SIG-M5 (cell line): ENCODE data around the gene CHST11.

ENCODE experiments used
- DNase-seq: peaks from one replicate; lab custom pipeline; 2025; lab: John Stamatoyannopoulos, UW

CHST11 gene

DNA sequence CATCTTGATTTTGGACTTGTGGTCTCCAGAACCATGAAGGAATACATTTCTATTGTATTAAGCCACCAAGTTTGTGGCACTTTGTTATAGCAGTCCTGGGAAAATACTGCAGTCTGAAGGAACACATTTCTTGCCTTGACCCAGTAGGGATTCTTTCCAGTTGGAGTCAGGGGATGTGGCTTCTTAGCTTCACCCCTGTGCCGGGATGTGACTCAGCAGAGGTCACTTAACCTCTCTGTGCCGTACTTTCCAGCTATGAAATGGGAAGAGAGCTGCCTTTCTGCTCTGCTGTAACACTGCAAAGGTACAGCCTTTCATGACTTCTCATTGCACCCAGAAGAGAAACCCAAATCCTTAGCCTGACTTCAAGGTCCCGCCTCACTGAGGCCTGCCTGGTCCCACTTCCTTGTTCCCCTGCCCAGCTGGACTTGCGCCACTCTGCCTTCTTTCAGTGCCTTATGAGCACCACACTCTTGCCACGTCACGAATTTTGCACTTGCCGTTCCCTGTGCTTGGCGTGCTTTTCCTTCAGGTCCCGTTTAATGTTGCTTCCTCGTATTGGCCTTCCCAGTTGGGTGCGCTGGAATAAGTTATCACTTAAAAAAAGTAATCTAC is 24.2 kb downstream of the CHST11 start:
- DNase-seq: no peak

DNA sequence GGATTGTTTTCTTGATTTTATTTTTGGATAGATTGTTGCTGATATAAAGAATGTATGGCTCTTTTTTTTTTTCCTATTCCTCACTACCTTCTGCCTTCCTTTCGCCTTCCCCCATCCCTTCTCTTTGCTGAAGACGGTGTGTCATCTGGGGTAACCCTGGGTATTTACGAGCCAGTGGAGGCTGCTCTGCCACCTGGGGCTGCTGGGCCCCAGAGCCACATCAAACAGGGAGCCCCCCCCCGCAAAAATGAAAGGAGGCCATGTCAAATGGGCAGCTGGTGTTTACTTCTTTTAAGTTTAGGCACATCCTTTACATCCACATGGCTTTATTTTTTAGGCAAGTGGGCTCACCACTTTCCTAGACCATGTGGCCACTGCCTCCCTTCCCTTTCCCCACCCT is 25.4 kb downstream of the CHST11 start:
- no peak for DNase-seq

DNA sequence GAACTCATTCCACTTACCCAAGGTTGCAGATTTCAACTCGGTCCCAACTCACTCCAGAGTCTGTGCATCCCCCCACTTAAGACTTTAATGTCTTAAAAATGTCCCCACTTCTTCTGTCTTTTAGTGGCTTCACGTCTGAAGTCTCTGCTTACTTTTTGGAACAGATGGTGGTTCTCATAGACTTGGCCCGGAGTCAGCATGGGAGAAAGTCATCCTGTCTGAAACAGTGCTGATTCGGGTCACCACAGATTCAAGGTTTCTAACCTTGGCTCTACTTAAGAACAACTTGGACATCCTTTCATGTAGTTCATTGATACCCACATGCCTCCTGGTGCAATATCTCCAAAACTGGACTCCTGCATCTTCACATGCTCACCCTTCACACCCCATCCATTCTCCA is 26.0 kb downstream of the CHST11 start:
- DNase-seq: no peak

DNA sequence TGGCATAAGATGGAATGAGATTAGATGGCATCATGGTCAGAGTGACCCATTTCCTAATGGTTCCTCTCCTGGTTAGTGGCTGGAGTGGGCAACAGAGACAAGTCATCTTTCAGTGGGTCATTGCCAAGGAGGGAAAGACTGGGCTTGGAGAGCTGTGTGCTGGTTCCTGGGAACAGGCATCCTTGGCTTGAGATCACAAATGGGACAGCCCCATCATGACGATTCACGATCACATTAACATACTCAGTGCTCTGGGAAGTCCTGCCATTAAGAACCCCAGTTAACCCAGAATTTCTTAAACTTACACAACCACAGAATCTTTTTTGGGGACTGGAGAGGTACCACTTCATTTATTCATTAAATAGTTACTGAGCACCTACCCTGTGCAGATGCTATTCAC is 27.3 kb downstream of the CHST11 start:
- no peak for DNase-seq

DNA sequence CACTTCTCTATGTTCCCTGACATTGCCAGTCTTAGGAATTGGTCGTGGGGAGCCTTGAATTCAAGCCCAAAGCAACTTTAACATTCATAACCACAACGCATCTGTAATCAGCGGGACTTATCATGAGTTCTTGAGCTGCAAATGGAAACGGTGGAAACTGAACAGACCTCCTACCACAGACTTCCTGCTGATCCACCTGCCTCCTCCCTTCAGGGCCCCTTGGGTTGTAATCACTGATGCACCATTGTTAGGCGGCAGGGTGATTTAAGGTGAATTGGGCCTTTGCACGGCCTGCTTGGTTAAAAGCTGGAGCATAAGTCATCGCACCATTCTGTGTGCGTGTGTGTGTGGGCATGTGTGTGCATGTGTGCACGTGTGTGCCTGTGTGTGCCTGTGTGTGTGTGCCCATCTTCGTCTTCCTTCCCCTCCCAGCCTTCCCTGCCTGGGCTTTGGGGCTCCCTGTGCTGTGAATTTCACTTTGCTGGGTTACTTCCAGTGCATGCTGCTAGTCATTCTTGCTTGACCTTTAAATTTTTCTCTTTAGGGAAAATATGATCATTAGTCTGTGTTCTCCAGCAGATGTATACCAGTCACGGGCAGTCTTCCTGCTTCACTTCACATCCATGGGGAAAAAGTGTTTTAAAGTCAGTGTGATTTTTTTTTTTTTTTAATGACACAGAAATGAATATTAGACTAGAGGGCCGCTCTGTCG is 29.1 kb downstream of the CHST11 start:
- DNase-seq: no peak

DNA sequence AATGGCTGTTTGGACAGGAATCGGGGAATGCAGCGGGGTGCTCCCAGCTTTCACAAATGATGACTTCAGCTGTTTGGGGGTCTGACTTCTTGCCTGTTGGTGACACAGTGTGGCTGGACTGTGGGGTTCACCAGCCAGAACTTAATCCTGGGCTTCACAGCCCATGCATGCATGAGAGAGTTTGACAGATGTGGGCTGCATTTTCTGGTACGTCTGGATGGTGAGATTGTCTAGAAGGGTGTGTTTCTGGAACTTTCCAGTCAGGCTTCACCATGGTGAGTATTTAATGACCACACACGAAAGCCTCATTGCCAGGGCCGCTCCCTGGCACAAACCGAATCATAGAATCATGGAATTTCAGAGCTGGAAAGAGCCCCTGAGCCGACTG is 29.6 kb downstream of the CHST11 start:
- no peak for DNase-seq

DNA sequence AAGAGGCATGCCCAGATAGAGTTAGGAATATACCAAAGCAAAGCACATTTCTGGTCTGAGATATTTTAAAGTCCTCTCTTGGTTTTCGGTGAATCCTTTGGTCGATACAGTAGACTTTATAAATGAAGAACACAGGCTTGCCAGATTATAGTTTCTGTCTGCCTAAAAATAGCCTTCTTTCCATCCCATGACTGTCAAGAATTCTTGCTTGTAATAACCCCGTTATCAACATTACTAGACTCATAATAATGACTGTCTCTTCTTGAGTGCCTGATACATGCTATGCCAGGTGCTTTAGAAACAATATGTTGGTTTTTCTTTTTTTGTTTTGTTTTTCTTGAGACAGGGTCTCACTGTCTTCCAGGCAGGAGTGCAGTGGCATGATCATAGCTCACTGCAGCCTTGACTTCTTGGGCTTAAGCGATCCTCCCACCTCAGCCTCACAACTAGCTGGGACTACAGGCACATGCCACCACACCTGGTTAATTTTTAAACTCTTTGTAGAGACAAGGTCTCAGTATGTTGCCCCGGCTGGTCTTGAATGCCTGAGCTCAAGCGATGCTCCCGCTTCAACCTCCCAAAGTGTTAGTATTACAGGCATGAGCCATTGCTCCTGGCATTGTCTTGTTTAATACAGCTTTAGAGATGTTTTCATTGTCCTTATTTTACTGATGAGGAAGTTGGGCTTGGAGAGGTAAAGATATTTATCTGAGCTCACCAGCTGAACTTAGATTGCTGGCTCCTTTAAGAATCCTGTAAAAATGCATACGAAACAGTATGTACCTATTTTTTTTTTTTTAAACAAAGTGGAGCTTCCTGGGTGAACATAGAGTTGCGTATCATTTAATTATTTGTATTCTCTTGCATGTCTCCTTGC is 30.4 kb downstream of the CHST11 start:
- DNase-seq: no peak

DNA sequence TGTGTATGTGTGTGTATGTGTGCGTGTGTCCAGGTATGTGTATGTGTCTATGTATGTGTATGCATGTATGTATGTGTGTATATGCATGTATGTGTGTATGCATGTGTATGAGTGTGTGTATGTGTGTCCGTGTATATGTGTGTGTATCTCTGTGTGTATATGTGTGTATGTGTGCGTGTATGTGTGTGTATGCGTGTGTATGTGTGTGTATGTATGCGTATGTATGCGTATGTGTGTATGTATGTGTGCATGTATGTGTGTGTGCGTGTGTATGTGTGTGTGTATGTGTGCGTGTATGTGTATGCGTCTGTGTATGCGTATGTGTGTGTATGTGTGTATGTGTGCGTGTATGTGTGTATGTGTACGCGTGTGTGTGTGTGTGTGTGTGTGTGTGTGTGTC is 31.6 kb downstream of the CHST11 start:
- DNase-seq: no peak

DNA sequence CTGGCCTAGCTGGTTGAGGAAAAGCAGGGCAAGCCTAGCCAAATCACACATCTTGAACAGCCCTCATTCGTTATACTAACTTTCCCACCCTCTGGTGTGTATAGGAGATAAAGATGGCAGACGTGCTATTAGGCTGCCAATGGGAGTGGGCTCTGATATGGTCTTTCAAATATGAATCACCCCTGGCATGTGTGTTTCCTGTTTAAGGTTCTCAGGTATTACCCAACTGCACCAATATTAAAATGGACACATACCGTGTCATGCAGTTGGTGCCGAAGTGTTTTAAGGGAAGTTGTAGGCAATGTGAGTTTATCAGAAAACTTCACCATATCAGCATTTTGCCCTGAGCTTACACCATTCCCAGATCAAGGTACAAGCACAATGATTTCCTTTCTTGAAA is 33.4 kb downstream of the CHST11 start:
- DNase-seq: no peak

DNA sequence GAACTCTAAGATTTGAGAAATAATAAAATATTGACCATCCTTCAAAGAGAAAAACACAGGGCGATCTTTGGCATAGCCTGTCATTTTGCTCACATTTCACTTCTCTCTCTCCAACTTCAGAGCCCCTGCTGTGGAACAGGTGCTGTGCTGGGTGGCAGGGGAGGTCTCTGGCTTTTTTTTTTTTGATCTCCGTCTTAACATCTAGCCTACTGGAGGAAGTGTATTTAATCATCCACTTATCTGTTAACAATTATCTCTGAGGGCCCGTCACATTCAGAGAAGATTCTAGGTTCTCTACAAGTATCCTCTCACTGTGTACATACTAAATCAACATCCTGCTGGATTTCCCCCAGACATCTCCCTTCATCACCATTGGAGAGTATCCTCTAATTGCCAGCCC is 34.1 kb downstream of the CHST11 start:
- no peak for DNase-seq

DNA sequence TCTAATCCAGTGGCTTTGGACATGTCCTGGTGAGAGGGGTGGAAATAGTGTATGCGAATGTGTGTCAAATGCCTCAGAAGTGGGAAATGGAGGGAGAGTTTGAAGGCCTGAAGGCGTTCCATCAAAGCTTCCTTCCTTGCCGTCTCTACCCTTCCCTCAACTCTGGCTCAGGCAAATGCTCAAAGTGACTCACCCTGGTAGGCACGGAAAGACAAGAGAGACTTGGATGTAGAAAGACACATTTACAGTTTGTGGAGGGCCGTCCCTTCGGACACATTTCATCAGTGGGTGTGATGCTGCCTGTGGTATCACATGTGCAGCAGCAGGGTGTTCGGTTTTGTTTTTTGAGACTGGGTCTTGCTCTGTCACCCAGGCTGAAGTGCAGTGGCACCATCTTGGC is 36.7 kb downstream of the CHST11 start:
- DNase-seq: no peak

DNA sequence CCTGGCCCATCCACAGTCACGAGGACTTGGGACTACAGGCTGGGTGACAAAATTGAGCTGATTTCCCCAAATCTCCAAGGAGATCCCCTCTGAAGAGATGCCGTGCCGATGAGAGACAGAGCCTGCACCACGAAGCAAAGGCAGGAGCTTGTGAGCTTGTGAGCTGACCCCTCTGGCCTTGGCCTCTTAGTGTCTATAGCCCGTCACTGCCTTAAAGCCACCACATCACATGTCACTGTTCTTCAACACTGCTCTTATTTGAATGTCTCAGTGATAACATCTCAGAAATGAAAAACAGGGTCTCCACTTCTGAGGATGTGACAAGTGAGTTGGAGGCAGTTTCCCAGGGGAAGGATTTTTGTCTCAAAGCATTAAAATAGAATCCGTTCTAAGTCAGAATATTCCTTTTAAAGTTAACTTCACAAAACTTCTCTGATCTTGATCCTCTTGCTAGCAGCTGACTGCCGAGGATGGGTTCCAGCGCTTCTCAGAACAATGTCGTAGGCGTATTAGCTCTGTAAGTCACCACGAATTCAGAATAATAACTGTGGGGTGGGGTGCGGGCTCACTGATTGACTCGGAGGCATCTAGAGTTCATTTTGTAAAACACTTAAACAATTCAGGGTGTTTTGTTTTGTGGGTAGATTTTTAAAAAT is 37.5 kb downstream of the CHST11 start:
- DNase-seq: no peak

DNA sequence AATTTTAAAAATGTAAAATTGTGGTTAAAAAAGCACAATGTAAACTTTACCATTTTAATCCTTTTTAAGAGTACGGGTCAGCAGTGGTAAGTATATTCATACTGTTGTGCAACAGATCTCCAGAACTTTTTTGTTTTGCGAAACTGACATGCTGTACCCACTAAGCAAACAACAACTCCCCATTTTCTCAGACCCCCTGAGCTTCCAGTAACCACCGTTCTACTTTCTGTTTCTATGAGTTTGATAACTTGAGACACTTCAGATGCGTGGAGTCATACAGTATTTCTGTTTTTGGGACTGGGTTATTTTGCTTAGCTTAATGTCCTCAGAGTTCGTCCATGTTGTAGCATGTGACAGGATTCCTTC is 38.0 kb downstream of the CHST11 start:
- peak; percentile 49 for DNase-seq

DNA sequence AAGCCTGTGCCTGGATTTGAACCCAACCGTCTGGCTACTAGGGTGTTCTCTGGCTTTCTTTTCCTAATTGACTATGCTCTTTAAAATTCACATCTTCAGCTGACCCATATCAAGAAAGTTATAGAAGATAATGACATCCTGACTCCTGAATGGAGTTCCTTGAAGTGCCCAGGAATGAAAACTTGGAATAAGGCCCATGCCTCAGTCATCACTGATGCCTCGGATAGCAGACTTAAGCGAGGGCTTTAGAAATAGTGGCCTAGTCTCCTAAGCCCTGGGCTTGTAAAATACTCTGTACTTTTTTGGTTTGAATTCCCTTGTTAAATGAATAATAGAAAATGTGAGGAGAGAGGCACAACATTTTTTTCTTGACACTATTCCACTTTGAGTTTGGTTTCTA is 39.0 kb downstream of the CHST11 start:
- DNase-seq: no peak

DNA sequence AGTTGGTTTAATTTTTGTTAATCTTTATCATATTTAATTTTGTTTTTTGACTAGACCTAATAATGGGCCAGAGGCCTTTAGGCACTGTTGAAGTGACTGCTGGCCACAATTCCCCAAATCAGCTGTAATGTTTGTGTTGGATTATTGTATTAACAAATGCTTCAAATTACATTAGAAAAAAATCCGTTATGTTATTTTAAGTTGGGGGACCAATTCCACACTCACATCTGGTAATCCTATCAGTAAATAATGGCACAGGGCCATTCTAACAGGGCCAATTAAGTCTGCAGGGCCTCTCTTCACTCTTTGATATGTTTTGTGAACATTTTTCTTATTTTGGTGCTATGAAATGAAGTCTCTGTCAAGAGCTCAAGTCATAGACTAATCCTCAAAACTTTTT is 39.6 kb downstream of the CHST11 start:
- DNase-seq: no peak

DNA sequence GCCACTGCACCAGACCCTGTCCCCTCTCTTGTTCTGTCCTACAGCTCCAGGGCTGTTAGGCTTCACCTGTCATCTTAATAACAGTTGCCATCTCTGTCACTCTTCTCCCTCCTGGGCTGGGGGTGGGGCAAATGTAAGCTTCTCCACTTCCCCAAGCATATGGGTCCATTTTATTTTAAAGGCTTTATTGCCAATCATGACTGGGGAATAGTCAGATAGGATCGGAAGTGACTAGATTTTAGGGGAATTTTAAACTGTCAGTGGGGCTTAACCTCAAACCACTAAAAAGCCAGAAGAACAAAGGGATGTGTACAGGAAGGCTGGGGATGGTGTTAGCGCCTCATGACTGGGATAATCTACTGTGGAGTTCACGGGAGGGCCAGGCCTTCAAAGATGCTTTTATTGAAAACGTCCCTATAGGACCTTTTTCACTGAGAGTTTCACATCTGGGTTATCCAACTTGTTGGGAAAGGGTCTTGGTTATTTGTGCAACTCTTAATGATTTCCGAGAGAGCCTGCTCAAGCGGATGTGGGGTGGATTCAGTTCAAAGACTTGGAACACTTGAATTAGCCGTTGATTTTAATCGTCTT is 41.6 kb downstream of the CHST11 start:
- DNase-seq: no peak

DNA sequence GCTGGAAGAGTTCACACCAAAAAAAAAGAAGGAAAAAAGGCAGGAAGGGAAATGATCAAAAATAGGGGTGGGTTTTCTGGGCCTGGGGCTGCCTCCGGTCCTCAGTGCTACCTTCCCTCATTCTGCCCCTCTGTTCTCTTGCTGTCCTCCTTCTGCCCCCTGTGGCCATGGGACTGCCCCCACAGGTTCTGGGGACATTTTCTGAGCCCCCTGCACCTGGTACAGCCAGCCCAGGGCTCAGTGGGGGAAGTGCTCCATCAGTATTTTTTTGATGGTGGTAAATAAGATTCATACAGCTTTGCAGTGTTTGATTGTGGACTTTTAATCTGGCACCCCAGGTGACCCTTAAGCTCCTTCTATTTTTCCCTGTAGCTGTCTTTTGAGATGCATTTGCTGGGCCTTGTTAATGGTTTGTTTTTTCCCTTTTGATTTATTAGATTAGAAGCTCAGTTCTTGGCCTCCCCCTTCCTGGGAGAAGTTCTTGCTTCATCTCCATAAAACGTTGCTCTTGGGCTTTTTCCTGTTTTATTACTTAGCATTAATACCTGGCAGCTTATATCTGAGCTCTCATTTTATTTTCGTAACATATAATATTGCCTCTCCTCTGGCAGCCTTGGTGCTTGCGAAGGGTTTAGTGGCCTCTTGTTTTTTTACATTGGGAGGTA is 43.1 kb downstream of the CHST11 start:
- DNase-seq: no peak

DNA sequence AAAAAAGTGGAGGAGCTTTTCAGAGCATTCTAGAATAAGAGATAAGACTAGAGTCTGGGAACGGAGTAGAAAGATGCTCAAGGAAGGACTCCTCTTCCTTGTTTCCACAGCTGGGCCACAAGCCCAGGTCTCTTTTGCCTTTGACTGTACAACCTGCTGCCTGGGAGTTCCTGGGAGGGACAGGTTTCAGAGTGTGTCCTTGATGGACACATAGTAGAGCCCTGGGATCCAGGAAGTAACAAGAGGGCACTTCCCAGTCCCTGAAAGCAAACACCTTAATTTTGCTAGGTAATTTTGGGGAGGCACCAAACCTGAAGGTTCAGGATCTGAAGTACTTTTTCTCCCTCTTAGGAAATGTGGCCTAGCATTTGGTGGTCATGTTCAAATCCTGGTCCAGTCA is 44.4 kb downstream of the CHST11 start:
- DNase-seq: no peak

DNA sequence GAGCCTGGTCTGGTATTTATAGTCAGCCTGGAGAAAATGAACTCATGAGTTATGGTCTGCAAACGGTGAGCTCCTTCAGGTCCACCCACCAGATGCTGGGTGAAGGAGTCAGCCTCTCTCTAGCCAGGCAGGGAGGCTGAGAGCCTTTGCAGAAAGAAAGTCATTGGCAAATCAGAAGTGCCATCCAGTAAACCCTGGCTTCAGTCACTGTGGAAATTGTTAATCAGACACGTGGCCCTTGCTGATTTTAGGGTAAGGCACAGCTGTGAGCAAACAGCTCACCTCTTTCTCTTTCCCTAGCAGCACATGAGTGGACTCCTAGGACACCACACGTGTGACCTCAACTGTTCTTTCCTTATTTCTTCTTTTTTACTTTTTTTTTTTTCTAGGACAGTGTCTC is 44.9 kb downstream of the CHST11 start:
- DNase-seq: no peak

DNA sequence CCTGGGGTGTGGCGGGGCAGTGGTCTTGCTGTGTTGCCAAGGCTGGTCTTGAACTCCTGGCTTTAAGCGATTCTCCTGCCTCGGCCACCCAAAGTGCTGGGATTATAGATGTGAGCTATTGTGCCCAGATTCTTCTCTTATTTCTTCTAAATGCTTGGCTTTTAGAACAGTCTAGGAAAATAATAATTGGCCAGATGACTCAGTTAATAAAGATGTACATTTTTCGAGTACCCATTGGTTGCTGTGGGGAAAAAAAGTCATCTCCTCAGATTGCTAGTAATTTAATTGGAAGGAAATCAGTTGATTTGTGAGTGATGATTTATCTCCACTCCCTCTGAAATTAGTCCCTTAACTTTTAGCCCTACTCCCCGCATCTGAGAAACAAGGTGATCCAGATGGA is 45.5 kb downstream of the CHST11 start:
- DNase-seq: no peak

DNA sequence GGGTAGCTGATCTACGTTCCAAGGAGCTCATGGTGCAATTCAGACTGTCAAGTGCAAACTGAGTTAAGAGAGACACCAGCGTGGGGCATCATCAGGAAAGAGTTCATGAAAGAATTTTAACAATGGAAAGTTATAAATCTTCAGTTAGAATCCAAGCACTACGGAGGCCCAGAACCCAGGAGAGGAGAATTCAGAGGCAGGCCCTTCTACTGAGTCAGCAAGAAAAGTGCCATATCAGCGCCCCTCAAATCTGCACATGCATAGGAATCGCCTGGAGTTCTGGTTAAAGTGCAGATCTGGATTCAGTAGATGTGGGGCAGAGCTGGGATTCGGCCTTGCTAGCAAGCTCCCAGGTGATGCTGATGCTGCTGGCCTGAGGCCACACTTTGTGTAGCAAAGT is 45.9 kb downstream of the CHST11 start:
- no peak for DNase-seq

DNA sequence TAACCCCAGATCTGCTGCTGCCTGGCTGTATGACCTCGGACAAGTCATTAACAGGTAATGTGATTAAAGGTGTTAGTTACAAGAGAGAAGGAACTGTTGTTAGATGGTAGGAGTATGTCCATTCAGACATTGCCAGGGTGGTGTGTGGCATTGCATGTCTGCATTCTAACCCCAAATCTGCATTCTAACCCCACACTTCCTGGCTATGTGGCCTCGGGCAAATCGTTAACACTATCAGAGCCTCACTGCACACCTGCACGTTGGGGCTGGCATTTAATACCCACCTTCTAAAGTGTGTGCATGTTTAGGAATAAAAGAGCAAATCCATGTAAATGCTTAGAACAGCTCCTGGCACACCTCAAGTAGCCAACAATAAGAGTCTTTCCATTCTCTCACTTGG is 46.4 kb downstream of the CHST11 start:
- DNase-seq: no peak
